Activated T-cell treated with anti-CD3 and anti-CD28 coated beads for 4 hours (primary cell): ENCODE measurements around the gene TCAF2.
"Not testable (repeated sequence)": the region's sequence is repeated elsewhere in the genome, so short reads cannot be mapped to it uniquely, and the experiment has no call there.

Experiments used
- DNase-seq: peaks from one replicate; pipeline ENCODE4 v3.0.0-alpha.2; 2020

TCAF2 gene

GRCh38 chr7:143620646-143621045 is at the start of gene TCAF2:
TCAF2 (plus strand) TSS chr7:143620974.
- DNase-seq = peak; percentile 58

- DNase-seq = not testable (repeated sequence)
Measured at GRCh38 chr7:143571501-143571900, 49.3 kb upstream of the TCAF2 start, which contains the start of gene CTAGE15. CTAGE15 (plus strand) TSS chr7:143571801; CDS start chr7:143571818, 17 bp downstream.

DNA sequence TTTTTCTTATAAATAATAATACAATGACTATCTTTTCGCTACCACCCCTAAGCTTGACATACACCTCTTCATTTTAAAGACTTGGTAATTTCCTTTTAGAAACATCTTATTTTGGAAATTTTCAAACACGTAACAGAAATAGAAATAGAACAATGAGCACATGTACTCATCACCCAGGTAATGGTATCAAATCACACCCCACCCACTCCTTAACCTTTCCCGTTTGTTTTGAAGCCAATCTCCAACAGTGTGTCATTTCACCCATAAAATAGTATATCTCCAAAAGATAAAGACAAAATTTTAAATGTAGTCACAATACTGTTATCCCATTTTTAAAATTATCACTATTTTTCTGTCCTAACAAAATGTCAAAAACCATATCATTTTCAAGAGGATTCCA is 32.6 kb upstream of the TCAF2 start:
- not testable (repeated sequence) for DNase-seq

GRCh38 chr7:143589897-143590296 is 30.9 kb upstream of the TCAF2 start:
- not testable (repeated sequence) for DNase-seq

DNA sequence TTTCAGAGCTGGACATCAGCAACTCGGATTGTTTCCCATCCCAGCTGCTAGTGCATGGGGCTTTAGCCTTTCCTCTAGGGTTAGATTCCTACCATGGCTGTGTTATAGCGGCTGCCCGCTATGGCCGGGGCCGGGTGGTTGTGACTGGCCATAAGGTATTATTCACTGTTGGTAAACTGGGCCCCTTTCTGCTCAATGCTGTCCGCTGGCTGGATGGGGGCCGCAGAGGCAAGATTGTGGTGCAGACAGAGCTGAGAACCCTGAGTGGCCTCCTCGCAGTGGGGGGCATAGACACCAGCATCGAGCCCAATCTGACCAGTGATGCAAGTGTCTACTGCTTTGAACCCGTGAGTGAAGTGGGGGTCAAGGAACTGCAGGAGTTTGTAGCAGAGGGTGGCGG is 22.7 kb upstream of the TCAF2 start:
- not testable (repeated sequence) for DNase-seq

GRCh38 chr7:143603549-143603948 is 17.2 kb upstream of the TCAF2 start:
- DNase-seq = not testable (repeated sequence)

DNA sequence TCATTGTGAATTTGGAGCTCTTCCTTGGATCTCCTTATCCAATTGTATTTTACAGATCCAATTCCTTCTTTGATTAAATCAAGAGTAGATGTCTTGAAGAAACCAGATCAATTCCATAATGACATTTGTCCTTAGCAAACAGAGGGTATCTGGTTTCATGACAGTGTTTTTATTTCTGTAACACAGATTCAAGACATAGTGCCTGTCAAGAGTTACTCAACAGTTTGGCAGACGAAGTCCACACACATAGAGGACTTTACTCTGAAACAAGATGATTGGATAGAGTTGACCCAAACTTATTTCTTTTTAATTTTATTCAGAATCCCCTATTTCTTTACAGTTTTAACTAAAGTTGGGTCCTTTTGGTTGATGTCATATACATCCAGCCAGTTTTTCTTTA is 14.7 kb upstream of the TCAF2 start:
- not testable (repeated sequence) for DNase-seq

GRCh38 chr7:143615545-143615944 is 5.2 kb upstream of the TCAF2 start:
- not testable (repeated sequence) for DNase-seq

DNA sequence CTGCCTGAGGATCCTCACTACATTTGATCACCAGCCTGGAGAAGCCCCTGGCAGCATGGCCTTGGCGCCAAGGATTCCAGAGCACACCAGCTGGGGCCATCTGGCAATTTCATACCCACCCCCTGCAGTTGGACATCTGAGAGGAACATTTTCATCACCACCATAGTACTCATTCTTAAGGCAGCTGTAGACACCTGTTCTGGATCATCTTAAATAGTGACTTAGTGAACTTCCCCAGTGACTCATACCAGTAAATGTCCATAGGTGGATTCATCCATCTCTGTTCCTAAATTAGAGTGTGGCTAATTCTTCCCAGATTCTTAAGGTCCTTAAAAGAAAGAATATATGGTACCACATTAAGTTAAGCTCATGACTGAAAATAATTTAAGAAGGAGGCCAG is 3.6 kb upstream of the TCAF2 start:
- not testable (repeated sequence) for DNase-seq

DNA sequence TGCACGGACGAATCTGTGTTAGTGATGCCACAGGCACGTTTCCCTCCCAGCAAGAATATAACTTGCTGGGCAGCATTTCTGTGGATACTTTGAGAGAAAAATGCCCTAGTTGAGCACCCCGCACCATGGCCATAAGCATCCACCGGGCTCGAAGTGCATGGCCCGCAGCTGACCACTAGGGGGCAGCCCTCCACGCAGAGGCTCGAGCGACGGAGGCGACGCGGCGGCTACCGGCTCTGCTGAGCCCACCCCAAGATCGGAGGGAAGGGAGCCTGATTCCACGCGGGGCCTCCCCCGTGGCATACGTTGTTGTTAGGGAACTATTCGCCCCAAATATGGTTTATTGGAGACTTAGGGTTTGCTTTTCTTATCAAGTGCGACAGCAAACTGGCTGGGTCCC is 716 bp upstream of the TCAF2 start:
- DNase-seq = not testable (repeated sequence)

GRCh38 chr7:143621175-143621574 is 401 bp downstream of the TCAF2 start:
- DNase-seq = not testable (repeated sequence)

DNA sequence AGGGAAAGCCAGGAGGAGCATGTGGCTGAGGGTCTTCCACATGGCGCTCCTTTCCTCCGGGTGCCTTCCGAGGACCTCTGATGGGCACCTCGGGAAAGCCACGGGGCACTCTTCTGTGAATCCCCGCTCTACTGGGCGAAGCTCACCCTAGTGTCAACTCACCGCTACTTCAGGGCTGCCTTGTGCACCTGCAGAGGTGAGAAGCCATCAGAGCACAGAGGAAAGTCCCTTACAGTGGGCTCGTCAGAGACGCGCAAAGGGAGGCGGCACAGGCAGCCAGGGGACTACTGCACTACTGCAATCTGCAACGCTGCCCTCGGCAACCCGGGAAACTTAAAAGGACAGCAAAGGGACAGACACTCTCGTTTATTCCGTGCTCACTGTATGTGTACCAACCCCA is 1.4 kb downstream of the TCAF2 start:
- not testable (repeated sequence) for DNase-seq

DNA sequence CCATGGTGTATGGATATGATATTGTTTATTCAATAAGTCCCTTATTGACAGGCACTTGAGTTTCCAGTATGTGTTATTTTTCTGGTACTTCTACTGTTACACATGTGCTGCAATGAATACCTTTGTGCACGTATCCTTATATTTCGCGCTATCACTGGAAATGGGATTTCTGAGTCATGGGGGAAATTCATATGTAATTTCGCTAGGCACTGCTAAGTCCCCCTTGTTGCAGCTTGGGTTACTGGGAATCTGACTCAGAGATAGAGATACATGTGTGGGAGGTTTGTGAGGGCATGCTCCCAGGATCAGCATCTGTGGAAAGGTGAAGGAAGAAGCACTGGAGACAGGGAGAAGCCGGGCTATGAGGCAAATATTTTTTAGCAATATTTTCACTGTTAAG is 9.9 kb downstream of the TCAF2 start:
- not testable (repeated sequence) for DNase-seq

- not testable (repeated sequence) for DNase-seq
Measured at GRCh38 chr7:143632506-143632905, 11.7 kb downstream of the TCAF2 start.

DNA sequence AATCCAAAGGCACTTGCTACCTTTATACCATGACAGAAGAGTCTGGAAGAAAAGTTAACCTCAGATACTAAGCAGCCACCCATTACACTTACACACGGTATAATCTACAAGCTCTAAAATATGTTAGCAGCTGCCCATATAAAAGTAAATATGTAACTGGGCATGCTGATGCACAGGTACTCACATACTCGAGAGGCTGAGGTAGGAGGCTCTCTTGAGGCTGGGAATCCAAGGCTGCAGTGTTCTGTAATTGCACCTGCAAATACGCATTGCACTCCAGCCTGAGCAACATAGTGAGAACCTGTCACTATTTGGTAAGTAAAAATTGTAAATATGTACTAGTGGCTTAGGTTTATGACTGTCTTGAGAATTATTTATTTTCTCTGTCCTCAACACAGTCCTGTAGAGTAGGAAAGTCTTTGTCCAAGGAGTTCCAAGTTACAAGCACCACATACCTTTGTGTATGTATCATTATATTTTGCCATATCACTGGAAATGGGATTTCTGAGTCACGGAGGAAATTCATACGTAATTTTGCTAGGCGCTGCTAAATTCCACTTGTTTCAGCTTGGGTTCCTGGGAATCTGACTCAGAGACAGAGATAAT is 12.3 kb downstream of the TCAF2 start:
- DNase-seq = not testable (repeated sequence)

DNA sequence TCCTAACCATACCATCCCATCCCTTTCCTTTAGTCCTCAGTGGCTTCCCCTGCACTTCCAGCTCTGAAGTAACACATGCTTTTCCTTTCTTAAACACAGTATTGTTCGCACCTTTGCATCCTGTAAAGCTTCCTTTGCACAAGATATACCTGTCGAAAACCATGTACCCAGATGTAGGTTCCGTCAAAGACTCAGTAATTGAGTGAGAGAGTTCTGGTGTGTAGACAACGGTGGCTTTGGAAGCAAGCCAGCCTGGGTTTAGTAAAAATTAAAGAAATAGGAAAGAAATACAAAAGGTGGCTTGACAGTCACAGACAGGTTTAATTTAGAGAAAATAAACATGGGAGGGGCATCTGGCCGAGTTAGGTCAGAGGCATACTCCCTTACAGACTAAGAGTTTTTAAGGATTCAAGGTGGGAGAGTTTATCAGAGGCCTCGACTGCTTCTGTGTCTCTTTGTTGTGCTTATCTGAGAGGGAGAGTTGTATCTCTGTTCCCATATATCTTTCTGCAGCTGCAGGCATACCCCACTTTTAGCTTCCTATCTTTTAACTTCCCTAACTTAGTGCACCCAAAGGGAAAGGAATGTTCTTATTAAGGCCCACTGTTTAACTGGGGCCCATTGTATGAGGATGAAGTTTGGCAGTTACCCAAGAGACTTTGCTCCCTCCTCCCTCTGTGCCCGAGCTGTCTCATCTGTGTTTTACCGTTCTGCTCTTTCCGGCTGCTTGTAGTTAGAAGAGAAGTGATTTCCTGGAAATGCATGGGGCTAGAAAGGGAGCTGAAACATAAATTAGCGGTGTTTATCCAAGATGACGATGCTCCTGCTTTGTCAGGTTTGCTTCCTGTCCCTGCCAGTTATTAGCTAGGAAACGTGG is 14.8 kb downstream of the TCAF2 start:
- DNase-seq = not testable (repeated sequence)

DNA sequence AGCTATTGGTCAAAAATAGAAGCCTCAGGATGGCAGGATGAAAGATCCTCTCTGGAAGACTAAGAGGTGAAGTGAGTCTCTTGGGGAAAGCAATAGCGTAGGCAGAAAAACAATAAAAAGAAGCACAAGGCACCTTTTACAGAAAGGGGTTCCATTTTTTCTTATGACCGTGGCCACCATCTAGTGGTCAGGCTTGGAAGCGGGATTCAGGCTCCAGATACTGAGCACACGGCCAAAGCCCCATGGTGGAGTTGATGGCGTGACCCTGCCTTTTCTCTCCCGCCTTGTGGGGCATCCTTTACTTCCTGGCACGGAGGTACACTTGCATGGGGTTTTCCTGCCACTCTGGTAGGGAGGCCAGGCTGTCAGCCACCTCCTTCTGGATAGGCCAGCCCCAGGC is 18.6 kb downstream of the TCAF2 start:
- DNase-seq = not testable (repeated sequence)

- not testable (repeated sequence) for DNase-seq
Measured at GRCh38 chr7:143640528-143641189, 19.9 kb downstream of the TCAF2 start.

DNA sequence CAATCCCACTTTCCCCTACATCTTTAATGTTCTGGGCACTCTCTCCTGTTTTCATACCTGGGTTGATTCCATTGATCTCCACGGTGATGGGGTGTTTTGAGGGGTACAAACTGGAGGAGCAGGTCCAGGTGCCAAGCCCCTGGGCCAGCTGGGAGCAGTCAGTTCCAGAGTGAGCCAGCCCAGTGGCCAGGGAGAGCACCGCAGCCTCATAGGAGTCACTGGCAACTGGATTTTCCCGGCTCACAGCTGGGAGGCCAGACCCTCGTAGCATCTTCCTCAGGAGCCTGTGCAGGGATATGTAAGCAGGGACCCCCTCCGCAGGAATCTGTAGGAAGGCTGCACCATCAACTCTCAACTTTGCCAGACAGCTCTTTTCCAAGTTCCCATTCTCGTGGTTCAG is 25.8 kb downstream of the TCAF2 start:
- DNase-seq = not testable (repeated sequence)

DNA sequence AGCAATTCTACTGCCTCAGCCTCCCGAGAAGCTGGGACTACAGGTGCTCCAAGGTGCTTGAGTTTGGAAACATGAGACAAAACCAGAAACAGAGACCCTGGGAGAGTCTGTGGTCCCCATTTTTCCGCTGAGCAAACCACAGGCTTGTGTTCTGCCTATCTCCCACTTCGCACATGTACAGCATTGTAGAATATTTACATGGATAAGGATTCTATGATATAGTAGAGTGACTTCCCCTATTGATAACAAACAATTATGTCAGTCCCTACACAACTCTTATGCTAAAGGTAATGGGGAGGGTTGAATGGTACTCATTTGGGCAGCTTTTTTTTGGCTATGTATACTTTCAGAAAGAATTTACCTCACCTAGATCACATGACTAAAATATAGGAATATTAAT is 29.1 kb downstream of the TCAF2 start:
- not testable (repeated sequence) for DNase-seq

- not testable (repeated sequence) for DNase-seq
Measured at GRCh38 chr7:143650447-143650846, 29.7 kb downstream of the TCAF2 start.
